Heart left ventricle (tissue), 16 donors: ENCODE results near the gene PFN1. TPM values are rescaled to one million over a fixed set of nuclear protein-coding genes. Genes with fewer than 3 reads are reported as not detected.

Source experiments
- ATAC-seq, 4 donors: fragments of 200-7000 bp; cut with Tn5 transposase; one replicate each; pipeline ENCODE4 v1.9.1; 2020 to 2022; ENCODE audit warnings: moderate library complexity in 4 of 4, mild to moderate bottlenecking in 3 of 4, moderate number of reproducible peaks in 1 of 4
- DNase-seq, 5 donors: peaks; one replicate each; pipeline ENCODE4 v3.0.0-alpha.2; 2020
- H3K27ac ChIP-seq, 12 donors: fragments of 200-600 bp; sonication (generic) in 4 of 12; one replicate each; pipeline versions ENCODE4 v1.5.0 to v1.8.0; 2016 to 2022; ENCODE audit warnings: mild to moderate bottlenecking in 2 of 12
- H3K27me3 ChIP-seq, 9 donors: fragments of 200-600 bp; sonication (generic) in 2 of 9; one replicate each; pipeline versions ENCODE4 v1.5.1 to v1.8.0; 2016 to 2022; ENCODE audit warnings: mild to moderate bottlenecking in 3 of 9
- H3K36me3 ChIP-seq, 9 donors: fragments of 200-600 bp; sonication (generic) in 2 of 9; one replicate each; pipeline versions ENCODE4 v1.5.0 to v1.8.0; 2018 to 2022; ENCODE audit warnings: mild to moderate bottlenecking in 2 of 9
- H3K4me1 ChIP-seq, 12 donors: fragments of 200-600 bp; sonication (generic) in 4 of 12; one replicate each; pipeline versions ENCODE4 v1.5.0 to v1.8.0; 2016 to 2022; ENCODE audit warnings: mild to moderate bottlenecking in 3 of 12
- H3K4me3 ChIP-seq, 12 donors: fragments of 200-600 bp; sonication (generic) in 4 of 12; one replicate each; pipeline versions ENCODE4 v1.5.0 to v1.8.0; 2017 to 2022; ENCODE audit warnings: mild to moderate bottlenecking in 9 of 12, moderate library complexity in 4 of 12
- H3K9me3 ChIP-seq, 12 donors: fragments of 200-600 bp; sonication (generic) in 4 of 12; one replicate each; pipeline versions ENCODE4 v1.5.0 to v1.8.0; 2016 to 2022; ENCODE audit warnings: mild to moderate bottlenecking in 1 of 12
- POLR2A ChIP-seq, 2 donors: fragments of 450-650 bp; IDR thresholded peaks; one replicate each; pipeline ENCODE4 v1.6.1; 2017; ENCODE audit warnings: antibody characterized with exemption in 2 of 2, mild to moderate bottlenecking in 2 of 2, moderate library complexity in 2 of 2
- WGBS, 4 donors: extraction: QIAGEN DNeasy Blood & Tissue Kit in 2 of 4; methylation state at CpG; one replicate each; pipeline versions ENCODE4 v1.1.5 to v1.1.7; 2013 to 2018; 5-methylcytosine and 5-hydroxymethylcytosine counted together
- intact Hi-C, 10 donors: fragments of 100-400 bp; cut with DNase I; formaldehyde crosslinking; loops; one replicate each; pipeline versions ENCODE4 v1.11.1 to v1.14.2; 2022
- polyA plus RNA-seq, 2 donors: library from polyadenylated mRNA; stranded (reverse); fragments of 200-250 nt; gene quantifications; one replicate each; pipeline ENCODE4 v1.2.3, GENCODE V29; 2013
- total RNA-seq, 9 donors: library from RNA; depleted of rRNA in 2 of 9; stranded (reverse); fragments of >200 nt in 2 of 9; fragmentation: NEBNext Ultra II Directional in 3 of 9; extraction: Animal tissue kit (Norgen Biotek cat#: 25700) in 3 of 9; gene quantifications; one replicate each; pipeline versions ENCODE4 v1.1.0 to v1.2.4, GENCODE V29; 2016 to 2023
- TF ChIP-seq, protein P1 (sequence below), 12 donors: fragments of 200-600 bp; sonication (generic) in 4 of 12; IDR thresholded peaks; one replicate each; pipeline versions ENCODE4 v1.5.0 to v1.8.0; 2018 to 2022; ENCODE audit warnings: antibody characterized with exemption in 12 of 12, mild to moderate bottlenecking in 5 of 12
- donor health status: ischemic (EF 13 %, LVEDD 7.1; RV severe dilation, severe dysfunction).
- donor health status: healthy with polysubstance abuse.
- donor health status: DM: no; HTN: yes; CAD: no.
- donor health status: DM: no; HTN: no; CAD: no.
- donor health status: ischemic (EF 25% LVEDD 6.9; RV normal size, moderate dysfunction).
- donor health status: ischemic (EF 25% LVEDD 5.7; RV mildly dilated, moderate dysfunction).
- donor health status: healthy.
- donor health status: DM: yes; HTN: yes; CAD: no.
- donor health status: ischemic (EF 35%, LVEDD 5.7; RV mildly dilated, moderate dysfunction).
- donor health status: nonischemic (EF 11% LVEDD 7.7; RV severe dilation, severe dysfunction).
- donor health status: DM: yes; HTN: yes; CAD: no.
- donor health status: PGD.
- donor health status: ischemic (EF 29% LVEDD 5.4; RV normal size, mild dysfunction).
- donor health status: nonischemic (EF 23%, LVEDD 6.1; RV moderate dilation, normal function).

Gene PFN1
- total and polyA plus RNA-seq, 11 donors = 145 to 982 (median 234) TPM

DNA sequence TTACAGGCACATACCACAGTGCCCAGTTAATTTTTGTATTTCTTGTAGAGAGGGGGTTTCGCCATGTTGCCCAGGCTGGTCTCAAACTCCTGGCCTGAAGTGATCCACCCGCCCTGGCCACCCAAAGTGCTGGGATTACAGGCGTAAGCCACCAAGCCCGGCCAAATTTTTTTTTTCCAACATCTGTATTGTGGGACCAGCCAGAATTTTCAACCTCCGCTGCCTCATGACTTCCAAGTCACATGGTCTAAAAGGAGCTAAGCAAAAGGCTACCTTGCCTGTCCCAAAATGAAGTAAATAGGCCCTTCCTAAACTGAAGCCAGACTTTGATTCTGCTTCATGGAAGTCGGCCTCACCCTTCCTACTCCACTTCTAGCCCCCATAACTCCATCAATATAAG is 23.5 kb upstream of the PFN1 start:
- H3K36me3 ChIP-seq = peaks cover 0 to 76% (median 70%) of the 10 kb centered on the region in 9 donors
- intact Hi-C loops = loop anchor here in 2 of 10 donors (5.0 kb wide), 2 partner anchors 35 to 55 kb away; no protein-coding TSS in a partner anchor
- peak overlapping the region in 5 of 12 donors; percentile 61 to 82 (median 73) for H3K27ac ChIP-seq
- 80 to 91% (median 89%) methylated on average over 6 of the region's 6 CpGs for whole genome bisulfite sequencing, 4 donors
- no peaks in the 10 kb centered on the region for H3K27me3 ChIP-seq
- no peak overlapping the region for H3K4me3 ChIP-seq
- no peaks in the 10 kb centered on the region for H3K9me3 ChIP-seq
- H3K4me1 ChIP-seq = peaks cover 0 to 54% (median 37%) of the 10 kb centered on the region in 12 donors
- no peak for ATAC-seq
- DNase-seq = no peak
- no peak for TF ChIP-seq POLR2A (IDR thresholded peaks at IDR 0.05)
- TF ChIP-seq, protein P1, sequence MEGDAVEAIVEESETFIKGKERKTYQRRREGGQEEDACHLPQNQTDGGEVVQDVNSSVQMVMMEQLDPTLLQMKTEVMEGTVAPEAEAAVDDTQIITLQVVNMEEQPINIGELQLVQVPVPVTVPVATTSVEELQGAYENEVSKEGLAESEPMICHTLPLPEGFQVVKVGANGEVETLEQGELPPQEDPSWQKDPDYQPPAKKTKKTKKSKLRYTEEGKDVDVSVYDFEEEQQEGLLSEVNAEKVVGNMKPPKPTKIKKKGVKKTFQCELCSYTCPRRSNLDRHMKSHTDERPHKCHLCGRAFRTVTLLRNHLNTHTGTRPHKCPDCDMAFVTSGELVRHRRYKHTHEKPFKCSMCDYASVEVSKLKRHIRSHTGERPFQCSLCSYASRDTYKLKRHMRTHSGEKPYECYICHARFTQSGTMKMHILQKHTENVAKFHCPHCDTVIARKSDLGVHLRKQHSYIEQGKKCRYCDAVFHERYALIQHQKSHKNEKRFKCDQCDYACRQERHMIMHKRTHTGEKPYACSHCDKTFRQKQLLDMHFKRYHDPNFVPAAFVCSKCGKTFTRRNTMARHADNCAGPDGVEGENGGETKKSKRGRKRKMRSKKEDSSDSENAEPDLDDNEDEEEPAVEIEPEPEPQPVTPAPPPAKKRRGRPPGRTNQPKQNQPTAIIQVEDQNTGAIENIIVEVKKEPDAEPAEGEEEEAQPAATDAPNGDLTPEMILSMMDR (IDR thresholded peaks at IDR 0.05) = no peak

DNA sequence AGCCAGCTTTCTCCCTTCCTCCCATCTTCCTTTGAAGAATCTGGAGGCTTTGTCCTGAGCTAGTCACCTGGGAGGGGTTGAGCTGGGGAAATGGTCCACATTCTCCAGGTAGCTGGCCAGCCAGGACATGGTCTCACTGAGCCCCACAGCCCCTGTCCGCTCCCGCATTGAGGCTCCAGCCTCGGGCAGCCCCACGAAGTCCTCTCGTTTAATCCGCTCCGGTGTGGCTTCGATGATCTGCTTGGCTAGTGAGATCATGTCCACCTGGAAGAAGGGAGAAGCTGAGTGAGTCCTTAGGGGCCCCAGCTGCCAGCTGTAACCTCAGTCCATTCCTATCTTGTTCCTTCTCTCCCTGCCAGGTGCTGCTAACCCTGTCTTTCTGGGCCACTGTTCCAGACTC is 21.9 kb upstream of the PFN1 start:
- DNase-seq = no peak
- H3K4me1 ChIP-seq = peaks cover 0 to 66% (median 47%) of the 10 kb centered on the region in 12 donors
- ATAC-seq = no peak
- H3K27me3 ChIP-seq = no peaks in the 10 kb centered on the region
- peaks cover 0 to 66% (median 56%) of the 10 kb centered on the region in 9 donors for H3K36me3 ChIP-seq
- H3K4me3 ChIP-seq = no peak overlapping the region
- H3K27ac ChIP-seq = peak overlapping the region in 5 of 12 donors; percentile 39 to 99 (median 96)
- 90 to 92% (median 91%) methylated on average over 8 of the region's 8 CpGs for WGBS, 4 donors
- intact Hi-C loops = loop anchor here in 2 of 10 donors (5.0 kb wide), 2 partner anchors 33 to 53 kb away; no protein-coding TSS in a partner anchor
- H3K9me3 ChIP-seq = no peaks in the 10 kb centered on the region
- no peak for TF ChIP-seq POLR2A (IDR thresholded peaks at IDR 0.05)
- TF ChIP-seq, protein P1 (IDR thresholded peaks at IDR 0.05) = no peak

DNA sequence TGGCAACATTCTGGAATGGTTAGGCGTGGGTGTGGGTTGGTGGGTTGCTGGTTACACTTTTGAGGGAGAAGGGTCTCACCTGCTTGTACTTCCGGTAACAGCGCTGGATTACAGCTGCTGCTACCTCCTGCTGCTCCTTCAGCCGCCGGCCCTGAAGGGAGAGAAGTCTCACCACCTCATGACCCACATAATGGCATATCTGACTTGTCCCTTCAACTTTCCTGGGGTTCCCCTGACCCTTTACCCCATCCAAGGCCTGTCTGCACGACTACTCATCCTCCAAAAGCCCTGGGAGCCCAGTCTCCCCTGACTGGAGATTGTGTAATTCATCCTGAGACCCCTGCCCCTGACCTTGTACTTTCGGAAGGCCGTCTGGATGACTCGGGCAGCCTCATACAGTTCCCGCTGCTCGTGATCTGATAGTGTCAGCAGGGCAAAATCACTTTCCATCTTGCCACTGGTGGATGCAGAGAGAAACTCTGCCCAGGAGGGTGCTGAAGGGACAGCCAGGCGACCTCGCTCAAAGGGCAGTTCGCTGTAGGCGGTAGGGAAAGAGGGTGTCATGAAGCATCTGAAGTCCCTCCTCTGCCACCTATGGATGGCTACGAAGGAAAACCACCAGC is 21.3 kb upstream of the PFN1 start:
- DNase-seq = no peak
- TF ChIP-seq, protein P1 (IDR thresholded peaks at IDR 0.05) = no peak
- TF ChIP-seq POLR2A (IDR thresholded peaks at IDR 0.05) = no peak
- WGBS, 4 donors = 79 to 87% (median 84%) methylated on average over 16 of the region's 16 CpGs
- Histone ChIP-seq H3K9me3 (no peaks in the 10 kb centered on the region), H3K4me3 (peak overlapping the region in 2 of 12 donors; percentile 67 to 83), H3K4me1 (peaks cover 0 to 67% (median 49%) of the 10 kb centered on the region in 12 donors), H3K36me3 (peaks cover 0 to 60% (median 53%) of the 10 kb centered on the region in 9 donors), H3K27me3 (no peaks in the 10 kb centered on the region), H3K27ac (peak overlapping the region in 5 of 12 donors; percentile 89 to 99 (median 96))
- no peak for ATAC-seq
- intact Hi-C loops = loop anchor here in 4 of 10 donors (2.0 to 5.0 kb wide), 5 partner anchors 17 to 62 kb away; partner anchors contain the start of genes CAMTA2 (in 1 of the 4) and ENO3 (in 1 of the 4)

DNA sequence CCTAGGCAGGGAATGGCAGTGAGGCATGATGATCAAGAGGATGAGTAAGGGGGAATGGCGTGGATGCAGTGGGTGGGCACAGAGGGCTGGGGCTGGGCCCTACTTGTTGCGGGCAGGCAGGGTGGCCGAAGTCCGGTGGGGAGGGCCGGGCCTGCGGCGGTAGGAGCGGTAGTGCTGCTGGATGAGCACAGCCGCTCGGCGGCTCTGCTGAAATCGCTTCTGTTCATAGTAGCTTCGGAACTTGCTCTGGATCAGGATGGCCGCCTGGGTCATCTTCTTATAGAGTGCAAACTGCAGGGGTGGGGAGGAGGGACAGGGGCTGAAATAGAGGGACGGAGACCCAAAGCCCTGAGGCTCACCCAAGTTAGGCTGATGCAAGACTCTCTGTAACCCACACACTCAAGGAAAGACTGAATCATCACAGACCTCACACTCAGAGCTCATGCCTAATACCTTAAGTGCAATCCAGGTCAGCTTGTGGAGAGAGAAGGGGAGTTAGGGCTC is 20.8 kb upstream of the PFN1 start:
- Histone ChIP-seq H3K36me3 (peaks cover 0 to 54% (median 47%) of the 10 kb centered on the region in 9 donors), H3K4me3 (peak overlapping the region in 9 of 12 donors; percentile 60 to 83 (median 71)), H3K27me3 (no peaks in the 10 kb centered on the region), H3K27ac (peak overlapping the region in 11 of 12 donors; percentile 89 to 99 (median 97)), H3K9me3 (no peaks in the 10 kb centered on the region), H3K4me1 (peaks cover 0 to 61% (median 45%) of the 10 kb centered on the region in 12 donors)
- WGBS, 4 donors = 74 to 78% (median 74%) methylated on average over 11 to 15 of the region's 15 CpGs
- ATAC-seq (peak in 1 of 4 donors; percentile 2), DNase-seq (peak in 1 of 5 donors; percentile 47)
- intact Hi-C loops = loop anchor here in 2 of 10 donors (2.0 to 5.0 kb wide), 3 partner anchors 18 to 62 kb away; partner anchors contain the start of genes CAMTA2 (in 1 of the 2) and ENO3 (in 1 of the 2)
- TF ChIP-seq, protein P1 (IDR thresholded peaks at IDR 0.05) = no peak
- TF ChIP-seq POLR2A (IDR thresholded peaks at IDR 0.05) = no peak
